Body of pancreas (tissue), 4 donors: Measurements from ENCODE around the gene CLEC16A. TPM values are rescaled to one million over a fixed set of nuclear protein-coding genes. Genes with fewer than 3 reads are reported as not detected.
A peak's percentile ranks its signal among the peaks of the same experiment; 100 is the strongest.

Experiments
- ATAC-seq: fragments of 150-250 bp; one replicate; pipeline ENCODE4 v1.9.1; 2016
- DNase-seq, 4 donors: peaks; one replicate each; pipeline ENCODE4 v3.0.0-alpha.2; 2019
- H3K27ac ChIP-seq, 4 donors: fragments of 200-600 bp; sonication (generic); 1 replicate in 3 of 4; 2 replicates in 1 of 4; pipeline versions ENCODE4 v1.5.1 to v1.6.1; 2016 to 2019; ENCODE audit warnings: mild to moderate bottlenecking in 1 of 4, mixed read lengths in 1 of 4, moderate library complexity in 1 of 4
- H3K27me3 ChIP-seq, 2 donors: fragments of 200-600 bp; sonication (generic); one replicate each; pipeline ENCODE4 v1.6.0; 2016; ENCODE audit warnings: mild to moderate bottlenecking in 1 of 2
- H3K36me3 ChIP-seq, 2 donors: fragments of 200-600 bp; sonication (generic); replicated peaks in 1 of 2; 2 replicates each; pipeline ENCODE4 v1.5.1; 2016; ENCODE audit warnings: low read depth in 2 of 2; ENCODE audit not compliant: insufficient read depth in 1 of 2
- H3K4me1 ChIP-seq: fragments of 200-600 bp; sonication (generic); one replicate; pipeline ENCODE4 v1.6.0; 2016
- H3K4me3 ChIP-seq, 2 donors: fragments of 200-600 bp; sonication (generic); 1 replicate in 1 of 2; 2 replicates in 1 of 2; pipeline ENCODE4 v1.5.1; 2016 to 2019
- H3K9me3 ChIP-seq, 3 donors: fragments of 200-600 bp; sonication (generic); 1 replicate in 2 of 3; 2 replicates in 1 of 3; pipeline ENCODE4 v1.5.1; 2016
- POLR2A ChIP-seq, 3 donors: fragments of 450-650 bp; IDR thresholded peaks; one replicate each; pipeline ENCODE4 v1.6.1; 2016; ENCODE audit warnings: antibody characterized with exemption in 3 of 3, mild to moderate bottlenecking in 2 of 3
- whole genome bisulfite sequencing, 2 donors: methylation state at CpG; one replicate each; pipeline ENCODE4 v1.1.5; 2017; 5-methylcytosine and 5-hydroxymethylcytosine counted together
- intact Hi-C: fragments of 100-400 bp; cut with DNase I; formaldehyde crosslinking; loops from one replicate; pipeline ENCODE4 v1.15.1; 2023
- total RNA-seq, 2 donors: library from RNA; depleted of rRNA; stranded (reverse); fragments of >200 nt; gene quantifications; one replicate each; pipeline ENCODE4 v1.1.0, GENCODE V29; 2016
- TF ChIP-seq, protein P1 (sequence below), 7 experiments: fragments of 450-650 bp in 4 of 7; fragments of 200-600 bp in 3 of 7; sonication (generic) in 3 of 7; IDR thresholded peaks; one replicate each; pipeline ENCODE4 v1.5.1; 2016 to 2019; ENCODE audit warnings: antibody characterized with exemption in 7 of 7

CLEC16A gene
- total RNA-seq, 2 donors from 2014 or later, result 15.0 to 21.4 TPM

DNA sequence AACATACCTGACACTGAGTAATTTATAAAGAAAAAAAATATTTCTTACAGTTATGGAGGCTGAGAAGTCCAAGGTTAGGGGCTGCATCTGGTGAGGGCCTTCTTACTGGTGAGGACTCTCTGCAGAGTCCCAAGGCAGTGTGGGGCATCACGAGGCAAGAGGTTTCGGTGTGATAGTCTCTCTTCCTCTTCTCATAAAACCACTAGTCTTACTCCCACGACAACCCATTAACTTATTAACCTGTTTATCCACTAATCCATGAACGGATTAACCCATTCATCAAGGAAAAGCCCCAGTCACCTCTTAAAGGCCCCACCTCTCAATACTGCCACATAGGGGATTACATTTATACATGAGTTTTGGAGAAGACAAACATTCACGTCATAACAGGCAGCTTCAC is 47.2 kb upstream of the CLEC16A start:
- no peak for ATAC-seq
- no peak for DNase-seq
- H3K4me3 ChIP-seq, result no peak overlapping the region
- no peaks in the 10 kb centered on the region for H3K4me1 ChIP-seq
- H3K27ac ChIP-seq, result peak overlapping the region in 1 of 4 donors; percentile 14
- no peaks in the 10 kb centered on the region for H3K27me3 ChIP-seq
- no peak for TF ChIP-seq POLR2A (IDR thresholded peaks at IDR 0.05)
- TF ChIP-seq, protein P1, sequence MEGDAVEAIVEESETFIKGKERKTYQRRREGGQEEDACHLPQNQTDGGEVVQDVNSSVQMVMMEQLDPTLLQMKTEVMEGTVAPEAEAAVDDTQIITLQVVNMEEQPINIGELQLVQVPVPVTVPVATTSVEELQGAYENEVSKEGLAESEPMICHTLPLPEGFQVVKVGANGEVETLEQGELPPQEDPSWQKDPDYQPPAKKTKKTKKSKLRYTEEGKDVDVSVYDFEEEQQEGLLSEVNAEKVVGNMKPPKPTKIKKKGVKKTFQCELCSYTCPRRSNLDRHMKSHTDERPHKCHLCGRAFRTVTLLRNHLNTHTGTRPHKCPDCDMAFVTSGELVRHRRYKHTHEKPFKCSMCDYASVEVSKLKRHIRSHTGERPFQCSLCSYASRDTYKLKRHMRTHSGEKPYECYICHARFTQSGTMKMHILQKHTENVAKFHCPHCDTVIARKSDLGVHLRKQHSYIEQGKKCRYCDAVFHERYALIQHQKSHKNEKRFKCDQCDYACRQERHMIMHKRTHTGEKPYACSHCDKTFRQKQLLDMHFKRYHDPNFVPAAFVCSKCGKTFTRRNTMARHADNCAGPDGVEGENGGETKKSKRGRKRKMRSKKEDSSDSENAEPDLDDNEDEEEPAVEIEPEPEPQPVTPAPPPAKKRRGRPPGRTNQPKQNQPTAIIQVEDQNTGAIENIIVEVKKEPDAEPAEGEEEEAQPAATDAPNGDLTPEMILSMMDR (IDR thresholded peaks at IDR 0.05), result no peak
- WGBS, 2 donors, result 62 to 73% methylated on average over 5 of the region's 5 CpGs
- H3K36me3 ChIP-seq, result peaks cover 0 to 2% of the 10 kb centered on the region in 2 donors
- no peaks in the 10 kb centered on the region for H3K9me3 ChIP-seq
- intact Hi-C loops, result no loop called here

DNA sequence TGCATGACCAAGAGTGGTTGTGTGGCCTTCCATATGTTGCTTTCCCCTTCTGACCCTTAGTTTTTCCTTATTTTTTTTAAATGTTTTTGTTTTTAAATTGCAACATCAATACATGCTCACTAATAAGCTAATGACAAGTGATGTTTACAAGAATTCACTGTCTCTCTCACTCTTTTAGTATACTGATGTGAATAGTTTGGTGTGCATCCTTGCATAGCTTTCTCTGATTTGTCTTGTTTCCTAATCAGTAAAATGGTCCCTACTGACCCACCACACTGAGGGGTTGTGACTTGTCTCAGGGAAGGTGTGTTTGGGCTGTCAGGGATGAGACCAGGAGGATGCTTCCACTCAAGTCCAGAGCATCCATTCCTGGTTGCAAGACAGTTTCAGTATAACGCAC is 41.4 kb upstream of the CLEC16A start:
- no peak for TF ChIP-seq POLR2A (IDR thresholded peaks at IDR 0.05)
- TF ChIP-seq, protein P1 (IDR thresholded peaks at IDR 0.05), result no peak
- Histone ChIP-seq H3K4me3 (no peak overlapping the region), H3K27me3 (no peaks in the 10 kb centered on the region), H3K27ac (no peak overlapping the region), H3K9me3 (no peaks in the 10 kb centered on the region), H3K36me3 (peaks cover 0 to 2% of the 10 kb centered on the region in 2 donors), H3K4me1 (no peaks in the 10 kb centered on the region)
- WGBS, 2 donors, result 85 to 100% methylated on average over 1 of the region's 1 CpG
- intact Hi-C loops, result no loop called here
- no peak for DNase-seq
- ATAC-seq, result no peak

DNA sequence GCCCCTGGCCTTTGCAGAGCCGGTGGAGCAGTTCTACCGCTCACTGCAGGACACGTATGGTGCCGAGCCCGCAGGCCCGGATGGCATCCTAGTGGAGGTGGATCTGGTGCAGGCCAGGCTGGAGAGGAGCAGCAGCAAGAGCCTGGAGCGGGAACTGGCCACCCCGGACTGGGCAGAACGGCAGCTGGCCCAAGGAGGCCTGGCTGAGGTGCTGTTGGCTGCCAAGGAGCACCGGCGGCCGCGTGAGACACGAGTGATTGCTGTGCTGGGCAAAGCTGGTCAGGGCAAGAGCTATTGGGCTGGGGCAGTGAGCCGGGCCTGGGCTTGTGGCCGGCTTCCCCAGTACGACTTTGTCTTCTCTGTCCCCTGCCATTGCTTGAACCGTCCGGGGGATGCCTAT is 37.9 kb upstream of the CLEC16A start:
- intact Hi-C loops, result no loop called here
- Histone ChIP-seq H3K9me3 (no peaks in the 10 kb centered on the region), H3K4me1 (no peaks in the 10 kb centered on the region), H3K27me3 (no peaks in the 10 kb centered on the region), H3K36me3 (peaks cover 0 to 2% of the 10 kb centered on the region in 2 donors), H3K4me3 (no peak overlapping the region), H3K27ac (no peak overlapping the region)
- DNase-seq, result no peak
- WGBS, 2 donors, result 96 to 100% methylated on average over 2 to 19 of the region's 19 CpGs
- no peak for TF ChIP-seq POLR2A (IDR thresholded peaks at IDR 0.05)
- TF ChIP-seq, protein P1 (IDR thresholded peaks at IDR 0.05), result no peak
- no peak for ATAC-seq

DNA sequence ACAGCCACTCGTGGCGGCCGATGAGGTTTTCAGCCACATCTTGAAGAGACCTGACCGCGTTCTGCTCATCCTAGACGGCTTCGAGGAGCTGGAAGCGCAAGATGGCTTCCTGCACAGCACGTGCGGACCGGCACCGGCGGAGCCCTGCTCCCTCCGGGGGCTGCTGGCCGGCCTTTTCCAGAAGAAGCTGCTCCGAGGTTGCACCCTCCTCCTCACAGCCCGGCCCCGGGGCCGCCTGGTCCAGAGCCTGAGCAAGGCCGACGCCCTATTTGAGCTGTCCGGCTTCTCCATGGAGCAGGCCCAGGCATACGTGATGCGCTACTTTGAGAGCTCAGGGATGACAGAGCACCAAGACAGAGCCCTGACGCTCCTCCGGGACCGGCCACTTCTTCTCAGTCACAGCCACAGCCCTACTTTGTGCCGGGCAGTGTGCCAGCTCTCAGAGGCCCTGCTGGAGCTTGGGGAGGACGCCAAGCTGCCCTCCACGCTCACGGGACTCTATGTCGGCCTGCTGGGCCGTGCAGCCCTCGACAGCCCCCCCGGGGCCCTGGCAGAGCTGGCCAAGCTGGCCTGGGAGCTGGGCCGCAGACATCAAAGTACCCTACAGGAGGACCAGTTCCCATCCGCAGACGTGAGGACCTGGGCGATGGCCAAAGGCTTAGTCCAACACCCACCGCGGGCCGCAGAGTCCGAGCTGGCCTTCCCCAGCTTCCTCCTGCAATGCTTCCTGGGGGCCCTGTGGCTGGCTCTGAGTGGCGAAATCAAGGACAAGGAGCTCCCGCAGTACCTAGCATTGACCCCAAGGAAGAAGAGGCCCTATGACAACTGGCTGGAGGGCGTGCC is 37.2 kb upstream of the CLEC16A start:
- no peaks in the 10 kb centered on the region for H3K9me3 ChIP-seq
- H3K27me3 ChIP-seq, result no peaks in the 10 kb centered on the region
- 91% methylated on average over 4 to 44 of the region's 46 CpGs for WGBS, 2 donors
- no peak overlapping the region for H3K4me3 ChIP-seq
- TF ChIP-seq POLR2A (IDR thresholded peaks at IDR 0.05), result no peak
- TF ChIP-seq, protein P1 (IDR thresholded peaks at IDR 0.05), result no peak
- ATAC-seq, result peak; percentile 21
- intact Hi-C loops, result no loop called here
- H3K4me1 ChIP-seq, result no peaks in the 10 kb centered on the region
- no peaks in the 10 kb centered on the region for H3K36me3 ChIP-seq
- DNase-seq, result no peak
- H3K27ac ChIP-seq, result no peak overlapping the region

DNA sequence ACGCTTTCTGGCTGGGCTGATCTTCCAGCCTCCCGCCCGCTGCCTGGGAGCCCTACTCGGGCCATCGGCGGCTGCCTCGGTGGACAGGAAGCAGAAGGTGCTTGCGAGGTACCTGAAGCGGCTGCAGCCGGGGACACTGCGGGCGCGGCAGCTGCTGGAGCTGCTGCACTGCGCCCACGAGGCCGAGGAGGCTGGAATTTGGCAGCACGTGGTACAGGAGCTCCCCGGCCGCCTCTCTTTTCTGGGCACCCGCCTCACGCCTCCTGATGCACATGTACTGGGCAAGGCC is 36.7 kb upstream of the CLEC16A start:
- intact Hi-C loops, result no loop called here
- no peaks in the 10 kb centered on the region for H3K9me3 ChIP-seq
- 73 to 90% methylated on average over 4 to 6 of the region's 21 CpGs for WGBS, 2 donors
- H3K27me3 ChIP-seq, result no peaks in the 10 kb centered on the region
- no peak overlapping the region for H3K27ac ChIP-seq
- DNase-seq (no peak), ATAC-seq (no peak)
- no peak for TF ChIP-seq POLR2A (IDR thresholded peaks at IDR 0.05)
- TF ChIP-seq, protein P1 (IDR thresholded peaks at IDR 0.05), result no peak
- no peaks in the 10 kb centered on the region for H3K4me1 ChIP-seq
- H3K4me3 ChIP-seq, result no peak overlapping the region
- no peaks in the 10 kb centered on the region for H3K36me3 ChIP-seq
